ENCODE data around the gene PSMD5. TPM values are rescaled to one million over a fixed set of nuclear protein-coding genes. Genes with fewer than 3 reads are reported as not detected.

PSMD5 gene
- total and polyA plus RNA-seq, 10 of the 15 experiments (the other 5 are each of a cell fraction or from before 2014, with no cell fraction given), result 8.8 to 47.7 (median 25.1) TPM

DNA sequence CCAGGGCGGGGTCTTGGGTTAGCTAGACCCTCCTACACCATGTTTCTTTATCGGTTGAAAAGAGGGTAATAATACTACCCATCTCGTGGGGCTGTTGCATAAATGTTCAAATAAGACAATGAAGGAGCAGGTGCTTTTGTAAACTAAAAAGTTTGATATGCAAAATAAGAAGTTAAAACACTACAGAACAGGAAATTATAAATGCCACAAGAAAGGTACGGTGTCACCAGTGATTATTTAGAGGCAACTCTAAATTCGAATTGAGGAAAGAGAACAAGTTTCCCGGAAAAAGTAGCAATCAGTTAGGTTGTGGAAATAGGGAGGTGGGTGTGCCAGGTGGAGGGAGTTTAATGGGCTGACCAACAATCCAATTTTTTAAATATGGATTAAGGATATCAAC, 36.7 kb upstream of the PSMD5 start (continued):
- TF ChIP-seq, protein P1, sequence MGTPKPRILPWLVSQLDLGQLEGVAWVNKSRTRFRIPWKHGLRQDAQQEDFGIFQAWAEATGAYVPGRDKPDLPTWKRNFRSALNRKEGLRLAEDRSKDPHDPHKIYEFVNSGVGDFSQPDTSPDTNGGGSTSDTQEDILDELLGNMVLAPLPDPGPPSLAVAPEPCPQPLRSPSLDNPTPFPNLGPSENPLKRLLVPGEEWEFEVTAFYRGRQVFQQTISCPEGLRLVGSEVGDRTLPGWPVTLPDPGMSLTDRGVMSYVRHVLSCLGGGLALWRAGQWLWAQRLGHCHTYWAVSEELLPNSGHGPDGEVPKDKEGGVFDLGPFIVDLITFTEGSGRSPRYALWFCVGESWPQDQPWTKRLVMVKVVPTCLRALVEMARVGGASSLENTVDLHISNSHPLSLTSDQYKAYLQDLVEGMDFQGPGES (IDR thresholded peaks at IDR 0.05), result no peak
- TF ChIP-seq NR2C1 (IDR thresholded peaks at IDR 0.05), result no peak
- no peak for TF ChIP-seq EED (IDR thresholded peaks at IDR 0.05; ENCODE audit: low read depth)
- TF ChIP-seq ZBTB11 (CRISPR knock-in tag; IDR thresholded peaks at IDR 0.05), result no peak
- no peak for TF ChIP-seq MXI1 (IDR thresholded peaks at IDR 0.05; ENCODE audit: low read depth, low read length)

Data from GM12878 (cell line).